Fibroblast of peridontal ligament (primary cell): ENCODE results near the gene GPR89B.
"Not testable (repeated sequence)": the region's sequence is repeated elsewhere in the genome, so short reads cannot be mapped to it uniquely, and the experiment has no call there.

Source experiments
- DNase-seq: peaks from one replicate; pipeline ENCODE4 v3.0.0-alpha.2; 2010; ENCODE audit errors: extremely low read depth

GPR89B gene

DNA sequence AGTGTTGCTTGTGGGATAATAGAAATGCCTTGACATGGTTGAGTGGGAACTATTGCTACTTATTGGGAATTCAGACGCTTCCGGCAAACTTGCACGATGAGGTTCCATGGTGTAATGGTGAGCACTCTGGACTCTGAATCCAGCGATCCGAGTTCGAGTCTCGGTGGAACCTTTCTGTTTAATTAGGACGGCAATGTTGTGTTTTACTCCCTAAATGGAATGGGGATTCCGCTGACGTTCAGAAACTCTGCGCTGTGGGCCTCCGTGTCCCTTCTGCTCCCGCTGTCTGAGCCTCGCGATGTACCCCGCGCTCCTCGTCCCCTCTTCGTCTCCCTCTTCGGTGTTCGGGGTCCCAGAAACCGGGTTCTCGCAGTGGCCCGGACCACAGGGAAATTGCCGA is 104.5 kb downstream of the GPR89B start:
- DNase-seq = not testable (repeated sequence)

DNA sequence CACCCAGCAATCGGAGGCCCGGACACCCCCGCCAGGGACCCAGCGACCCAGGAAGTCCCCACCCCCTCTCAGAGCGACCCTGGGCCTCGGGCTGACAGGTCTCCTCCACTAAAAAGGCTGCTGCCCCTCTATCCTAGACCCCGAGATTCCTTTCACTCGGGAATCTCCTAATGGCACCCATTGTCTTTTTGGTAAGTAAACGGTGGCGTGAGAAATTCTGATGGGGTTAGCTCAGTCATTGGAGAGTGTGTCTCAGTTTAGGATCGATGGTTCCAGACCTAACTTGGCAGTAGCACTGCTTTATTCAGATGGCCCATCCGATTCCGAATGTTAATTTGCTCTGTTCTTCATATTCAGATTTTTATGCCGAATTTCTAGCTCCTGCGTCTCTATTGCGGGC is 104.9 kb downstream of the GPR89B start:
- DNase-seq = not testable (repeated sequence)

DNA sequence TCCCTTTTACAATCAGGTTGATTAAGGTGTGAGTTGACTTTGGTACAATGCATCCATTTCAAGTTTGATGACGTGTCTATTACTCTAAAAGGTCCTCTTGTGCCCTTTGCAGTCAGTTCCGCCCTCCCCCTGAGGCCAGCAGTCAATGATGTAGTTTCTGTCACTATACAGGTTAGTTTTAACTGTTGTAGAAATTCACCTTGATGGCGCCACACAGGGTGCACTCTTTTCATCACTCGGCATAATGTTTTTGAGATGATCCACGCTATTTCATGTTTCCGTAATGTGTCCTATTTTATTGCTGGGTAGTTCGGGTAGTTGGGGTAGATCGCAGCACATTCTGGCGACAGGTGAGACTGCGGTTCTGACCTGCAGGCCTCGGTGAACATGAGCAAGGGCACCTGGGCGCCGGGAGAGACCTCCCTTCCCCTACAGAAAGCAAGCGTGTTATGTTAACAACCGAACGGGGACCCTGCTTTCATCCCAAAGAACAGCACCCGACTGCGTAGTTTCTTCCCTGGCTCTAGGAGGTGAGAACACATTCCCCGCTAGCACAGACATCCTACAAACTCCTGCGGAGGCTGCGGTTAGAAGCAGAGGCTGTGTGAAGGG is 109.7 kb downstream of the GPR89B start:
- not testable (repeated sequence) for DNase-seq

DNA sequence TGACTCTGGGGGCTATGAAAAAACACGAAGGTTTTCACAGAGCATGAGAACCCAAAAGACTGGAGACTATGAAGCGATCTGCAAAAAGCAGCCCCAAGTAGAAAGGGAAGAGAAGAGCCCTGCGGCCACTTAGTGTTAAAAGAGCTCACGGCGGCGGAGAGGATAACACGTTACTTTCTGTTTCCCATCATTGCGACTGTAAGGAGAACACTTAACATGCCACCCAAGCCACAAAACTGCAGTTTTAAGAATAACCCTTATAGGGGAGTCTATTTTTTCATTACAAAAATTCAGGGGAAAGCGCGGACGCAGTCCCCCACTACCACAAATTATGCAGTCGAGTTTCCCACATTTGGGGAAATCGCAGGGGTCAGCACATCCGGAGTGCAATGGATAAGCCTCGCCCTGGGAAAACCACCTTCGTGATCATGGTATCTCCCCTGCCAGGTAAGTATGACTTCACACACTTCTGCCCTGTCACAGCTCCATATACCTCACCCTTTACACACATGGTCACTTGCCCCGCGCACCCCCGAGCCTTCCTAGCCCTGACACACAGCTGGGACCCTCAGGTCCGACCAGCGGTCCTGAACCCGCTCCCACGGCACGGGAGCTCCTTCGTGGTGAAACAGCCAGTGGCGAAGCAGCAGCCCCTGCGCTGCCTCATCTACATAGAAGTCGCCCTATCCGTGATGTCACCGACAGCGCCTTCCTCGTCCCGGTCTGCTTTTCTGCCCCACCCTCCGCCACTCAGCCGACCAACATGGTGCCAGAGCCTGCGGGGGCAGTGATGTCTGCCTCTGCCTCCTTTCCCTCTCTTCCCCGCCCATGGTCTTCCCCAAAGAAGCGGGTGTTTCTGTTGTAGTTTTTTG is 110.5 kb downstream of the GPR89B start:
- DNase-seq = peak; percentile 83
